Heart right ventricle (tissue), 16 donors: ENCODE measurements around the gene SH2D1A. TPM values are rescaled to one million over a fixed set of nuclear protein-coding genes. Genes with fewer than 3 reads are reported as not detected.
A peak's percentile ranks its signal among the peaks of the same experiment; 100 is the strongest.

ENCODE experiments used
- ATAC-seq, 8 donors: fragments of 200-7000 bp; cut with Tn5 transposase; one replicate each; pipeline ENCODE4 v1.9.1; 2020; ENCODE audit warnings: mild to moderate bottlenecking in 8 of 8, moderate library complexity in 8 of 8, moderate number of reproducible peaks in 1 of 8
- DNase-seq, 2 donors: peaks; one replicate each; pipeline ENCODE4 v3.0.0-alpha.2; 2020
- H3K27ac ChIP-seq, 10 donors: fragments of 200-600 bp; sonication (generic) in 2 of 10; one replicate each; pipeline versions ENCODE4 v1.5.0 to v1.8.0; 2020 to 2022; ENCODE audit warnings: mild to moderate bottlenecking in 3 of 10
- H3K27me3 ChIP-seq, 7 donors: fragments of 200-600 bp; one replicate each; pipeline ENCODE4 v1.8.0; 2021 to 2022; ENCODE audit warnings: mild to moderate bottlenecking in 2 of 7
- H3K36me3 ChIP-seq, 9 donors: fragments of 200-600 bp; sonication (generic) in 1 of 9; one replicate each; pipeline versions ENCODE4 v1.5.0 to v1.8.0; 2020 to 2022; ENCODE audit warnings: mild to moderate bottlenecking in 2 of 9
- H3K4me1 ChIP-seq, 9 donors: fragments of 200-600 bp; sonication (generic) in 1 of 9; one replicate each; pipeline versions ENCODE4 v1.5.0 to v1.8.0; 2020 to 2022; ENCODE audit warnings: mild to moderate bottlenecking in 4 of 9
- H3K4me3 ChIP-seq, 10 donors: fragments of 200-600 bp; sonication (generic) in 2 of 10; one replicate each; pipeline versions ENCODE4 v1.5.0 to v1.8.0; 2020 to 2022; ENCODE audit warnings: mild to moderate bottlenecking in 7 of 10, moderate library complexity in 2 of 10
- H3K9me3 ChIP-seq, 11 donors: fragments of 200-600 bp in 10 of 11; sonication (generic) in 2 of 11; one replicate each; pipeline versions ENCODE4 v1.5.0 to v1.8.0; 2013 to 2022; ENCODE audit warnings: mild to moderate bottlenecking in 2 of 11, control low read depth in 1 of 11, moderate library complexity in 1 of 11
- WGBS, 2 donors: extraction: QIAGEN DNeasy Blood & Tissue Kit; methylation state at CpG; one replicate each; pipeline ENCODE4 v1.1.7; 2013; ENCODE audit warnings: inconsistent platforms in 1 of 2; 5-methylcytosine and 5-hydroxymethylcytosine counted together
- intact Hi-C, 10 donors: fragments of 100-400 bp; cut with DNase I; formaldehyde crosslinking; loops; one replicate each; pipeline versions ENCODE4 v1.11.1 to v1.14.2; 2022
- polyA plus RNA-seq, 2 donors: library from polyadenylated mRNA; stranded (reverse); fragments of 200-250 nt; gene quantifications; one replicate each; pipeline ENCODE4 v1.2.3, GENCODE V29; 2013
- total RNA-seq, 10 donors: library from RNA; stranded (reverse); fragmentation: NEBNext Ultra II Directional in 3 of 10; extraction: Animal tissue kit (Norgen Biotek cat#: 25700) in 3 of 10; gene quantifications; one replicate each; pipeline versions ENCODE4 v1.2.1 to v1.2.4, GENCODE V29; 2021 to 2023
- TF ChIP-seq, protein P1 (sequence below), 9 donors: fragments of 200-600 bp; sonication (generic) in 2 of 9; IDR thresholded peaks; one replicate each; pipeline versions ENCODE4 v1.5.0 to v1.8.0; 2021 to 2022; ENCODE audit warnings: antibody characterized with exemption in 9 of 9, mild to moderate bottlenecking in 5 of 9, moderate library complexity in 1 of 9
- donor health status: Arrhythmogenic right ventricular cardiomyopathy.
- donor health status: ischemic (EF 13 %, LVEDD 7.1; RV severe dilation, severe dysfunction).
- donor health status: healthy with polysubstance abuse.
- donor health status: DM: no; HTN: yes; CAD: no.
- donor health status: DM: no; HTN: no; CAD: no.
- donor health status: ischemic (EF 25% LVEDD 6.9; RV normal size, moderate dysfunction).
- donor health status: ischemic (EF 25% LVEDD 5.7; RV mildly dilated, moderate dysfunction).
- donor health status: healthy.
- donor health status: DM: yes; HTN: yes; CAD: no.
- donor health status: Ischemic cardiomyopathy.
- donor health status: ischemic (EF 35%, LVEDD 5.7; RV mildly dilated, moderate dysfunction).
- donor health status: nonischemic (EF 11% LVEDD 7.7; RV severe dilation, severe dysfunction).
- donor health status: DM: yes; HTN: yes; CAD: no.
- donor health status: PGD.
- donor health status: ischemic (EF 29% LVEDD 5.4; RV normal size, mild dysfunction).
- donor health status: nonischemic (EF 23%, LVEDD 6.1; RV moderate dilation, normal function).

SH2D1A gene
- total and polyA plus RNA-seq, 12 donors: 0.03 to 1.6 (median 0.13) TPM; not detected in 5

- H3K9me3 ChIP-seq: no peaks in the 10 kb centered on the region
- intact Hi-C loops: no loop called here
- H3K4me3 ChIP-seq: peak overlapping the region in 1 of 10 donors; percentile 41
- ATAC-seq (no peak), DNase-seq (no peak)
- no peaks in the 10 kb centered on the region for H3K36me3 ChIP-seq
- H3K4me1 ChIP-seq: no peaks in the 10 kb centered on the region
- WGBS, 2 donors: 69 to 74% methylated on average over 5 of the region's 5 CpGs
- H3K27ac ChIP-seq: peak overlapping the region in 1 of 10 donors; percentile 81
- no peaks in the 10 kb centered on the region for H3K27me3 ChIP-seq
- TF ChIP-seq, protein P1, sequence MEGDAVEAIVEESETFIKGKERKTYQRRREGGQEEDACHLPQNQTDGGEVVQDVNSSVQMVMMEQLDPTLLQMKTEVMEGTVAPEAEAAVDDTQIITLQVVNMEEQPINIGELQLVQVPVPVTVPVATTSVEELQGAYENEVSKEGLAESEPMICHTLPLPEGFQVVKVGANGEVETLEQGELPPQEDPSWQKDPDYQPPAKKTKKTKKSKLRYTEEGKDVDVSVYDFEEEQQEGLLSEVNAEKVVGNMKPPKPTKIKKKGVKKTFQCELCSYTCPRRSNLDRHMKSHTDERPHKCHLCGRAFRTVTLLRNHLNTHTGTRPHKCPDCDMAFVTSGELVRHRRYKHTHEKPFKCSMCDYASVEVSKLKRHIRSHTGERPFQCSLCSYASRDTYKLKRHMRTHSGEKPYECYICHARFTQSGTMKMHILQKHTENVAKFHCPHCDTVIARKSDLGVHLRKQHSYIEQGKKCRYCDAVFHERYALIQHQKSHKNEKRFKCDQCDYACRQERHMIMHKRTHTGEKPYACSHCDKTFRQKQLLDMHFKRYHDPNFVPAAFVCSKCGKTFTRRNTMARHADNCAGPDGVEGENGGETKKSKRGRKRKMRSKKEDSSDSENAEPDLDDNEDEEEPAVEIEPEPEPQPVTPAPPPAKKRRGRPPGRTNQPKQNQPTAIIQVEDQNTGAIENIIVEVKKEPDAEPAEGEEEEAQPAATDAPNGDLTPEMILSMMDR (IDR thresholded peaks at IDR 0.05): no peak
Measured at GRCh38 chrX:124347242-124347641, 879 bp downstream of the SH2D1A start.

- H3K36me3 ChIP-seq: no peaks in the 10 kb centered on the region
- intact Hi-C loops: no loop called here
- H3K9me3 ChIP-seq: no peaks in the 10 kb centered on the region
- ATAC-seq (no peak), DNase-seq (no peak)
- peak overlapping the region in 1 of 10 donors; percentile 41 for H3K4me3 ChIP-seq
- H3K27ac ChIP-seq: peak overlapping the region in 1 of 10 donors; percentile 81
- H3K27me3 ChIP-seq: no peaks in the 10 kb centered on the region
- WGBS, 2 donors: 70 to 75% methylated on average over 5 of the region's 5 CpGs
- TF ChIP-seq, protein P1 (IDR thresholded peaks at IDR 0.05): no peak
- no peaks in the 10 kb centered on the region for H3K4me1 ChIP-seq
Measured at GRCh38 chrX:124348182-124348581, 1.8 kb downstream of the SH2D1A start.

DNA sequence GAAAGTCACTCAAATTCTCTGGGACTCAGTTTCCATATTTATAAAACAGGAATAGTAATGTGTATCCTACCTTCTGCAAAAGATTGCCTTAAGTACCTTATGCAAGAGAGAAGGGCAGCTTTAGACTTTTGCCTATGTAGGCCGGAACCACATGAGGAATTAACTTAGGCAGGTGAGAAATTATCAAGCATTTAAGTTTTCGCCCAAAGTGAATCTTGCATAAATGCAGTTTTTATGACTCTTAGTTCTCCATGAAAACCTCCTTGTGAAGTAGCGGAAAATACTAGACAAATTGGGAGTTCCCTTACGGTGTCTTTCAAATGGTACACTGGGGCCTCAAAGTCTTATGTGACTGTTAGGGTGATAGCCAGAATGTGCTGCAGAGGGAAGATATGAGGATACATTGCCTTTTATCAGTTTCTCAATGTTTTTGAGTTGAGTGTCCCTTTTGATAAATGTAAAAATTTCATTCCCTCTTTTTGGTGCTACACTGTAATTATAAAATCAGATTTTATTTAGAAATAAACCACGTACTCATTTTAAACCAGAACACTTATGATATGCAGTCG, 2.6 kb downstream of the SH2D1A start:
- no peaks in the 10 kb centered on the region for H3K9me3 ChIP-seq
- no peaks in the 10 kb centered on the region for H3K36me3 ChIP-seq
- DNase-seq (no peak), ATAC-seq (no peak)
- no peak overlapping the region for H3K27ac ChIP-seq
- H3K4me3 ChIP-seq: peak overlapping the region in 1 of 10 donors; percentile 41
- 92 to 96% methylated on average over 6 of the region's 6 CpGs for WGBS, 2 donors
- no peaks in the 10 kb centered on the region for H3K27me3 ChIP-seq
- intact Hi-C loops: no loop called here
- TF ChIP-seq, protein P1 (IDR thresholded peaks at IDR 0.05): no peak
- H3K4me1 ChIP-seq: no peaks in the 10 kb centered on the region

DNA sequence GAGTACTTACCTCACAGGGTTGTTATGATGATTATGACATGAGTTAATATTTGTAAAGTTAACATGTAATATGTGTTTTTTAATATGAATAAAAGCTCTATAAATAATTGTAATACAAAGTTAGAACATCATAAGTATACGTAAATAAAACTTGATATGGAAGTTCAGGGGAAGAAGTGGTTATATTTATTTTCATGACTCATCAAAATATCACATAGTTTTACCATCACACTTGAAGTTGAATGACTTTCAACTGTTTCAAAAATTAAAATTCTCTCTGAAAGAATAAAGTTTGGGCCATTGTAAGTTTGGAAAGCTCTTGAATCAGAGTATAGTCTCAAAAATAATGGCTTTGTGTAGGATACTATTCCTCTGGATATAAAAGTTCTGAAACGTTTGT, 8.3 kb downstream of the SH2D1A start:
- Histone ChIP-seq H3K27ac (no peak overlapping the region), H3K9me3 (no peaks in the 10 kb centered on the region), H3K27me3 (no peaks in the 10 kb centered on the region), H3K4me1 (no peaks in the 10 kb centered on the region), H3K36me3 (no peaks in the 10 kb centered on the region), H3K4me3 (no peak overlapping the region)
- TF ChIP-seq, protein P1 (IDR thresholded peaks at IDR 0.05): no peak
- 68 to 73% methylated on average over 2 of the region's 2 CpGs for WGBS, 2 donors
- ATAC-seq (no peak), DNase-seq (no peak)
- intact Hi-C loops: no loop called here
